ENCODE results near the gene CLMP.
"Not testable (repeated sequence)": the region's sequence is repeated elsewhere in the genome, so short reads cannot be mapped to it uniquely, and the experiment has no call there.

DNA sequence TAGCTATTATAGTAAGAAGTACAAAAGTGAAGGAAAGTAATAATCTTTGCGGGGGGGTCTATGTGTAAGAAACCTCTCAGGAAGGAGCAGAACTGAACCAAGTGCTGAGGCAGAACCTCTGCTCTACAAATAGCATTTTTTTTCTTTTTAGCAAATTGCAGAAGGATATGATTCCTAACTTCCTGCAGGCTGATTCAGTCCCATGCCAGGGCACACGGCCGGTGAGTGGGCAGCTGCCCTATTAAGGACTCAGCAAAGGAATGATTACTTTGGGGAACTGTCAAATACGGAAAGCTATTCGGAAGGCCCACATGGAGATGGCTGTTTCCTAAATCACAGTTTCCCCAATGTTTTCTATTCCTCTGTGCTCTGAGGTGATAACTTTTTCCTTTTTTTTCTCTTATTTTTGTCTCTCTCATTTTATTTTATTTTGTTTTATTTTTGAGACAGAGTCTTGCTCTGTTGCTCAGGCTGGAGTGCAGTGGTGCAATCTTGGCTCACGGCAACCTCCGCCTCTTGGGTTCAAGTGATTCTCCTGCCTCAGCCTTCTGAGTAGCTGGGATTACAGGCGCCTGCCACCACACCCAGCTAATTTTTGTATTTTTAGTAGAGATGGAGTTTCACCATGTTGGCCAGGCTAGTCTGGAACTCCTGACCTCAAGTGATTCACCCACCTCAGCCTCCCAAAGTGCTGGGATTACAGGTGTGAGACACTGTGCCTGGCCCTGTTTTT is 62.8 kb downstream of the CLMP start:
- TF ChIP-seq, protein P1, sequence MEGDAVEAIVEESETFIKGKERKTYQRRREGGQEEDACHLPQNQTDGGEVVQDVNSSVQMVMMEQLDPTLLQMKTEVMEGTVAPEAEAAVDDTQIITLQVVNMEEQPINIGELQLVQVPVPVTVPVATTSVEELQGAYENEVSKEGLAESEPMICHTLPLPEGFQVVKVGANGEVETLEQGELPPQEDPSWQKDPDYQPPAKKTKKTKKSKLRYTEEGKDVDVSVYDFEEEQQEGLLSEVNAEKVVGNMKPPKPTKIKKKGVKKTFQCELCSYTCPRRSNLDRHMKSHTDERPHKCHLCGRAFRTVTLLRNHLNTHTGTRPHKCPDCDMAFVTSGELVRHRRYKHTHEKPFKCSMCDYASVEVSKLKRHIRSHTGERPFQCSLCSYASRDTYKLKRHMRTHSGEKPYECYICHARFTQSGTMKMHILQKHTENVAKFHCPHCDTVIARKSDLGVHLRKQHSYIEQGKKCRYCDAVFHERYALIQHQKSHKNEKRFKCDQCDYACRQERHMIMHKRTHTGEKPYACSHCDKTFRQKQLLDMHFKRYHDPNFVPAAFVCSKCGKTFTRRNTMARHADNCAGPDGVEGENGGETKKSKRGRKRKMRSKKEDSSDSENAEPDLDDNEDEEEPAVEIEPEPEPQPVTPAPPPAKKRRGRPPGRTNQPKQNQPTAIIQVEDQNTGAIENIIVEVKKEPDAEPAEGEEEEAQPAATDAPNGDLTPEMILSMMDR (IDR thresholded peaks at IDR 0.05) = not testable (repeated sequence)
- TF ChIP-seq POLR2A (IDR thresholded peaks at IDR 0.05) = not testable (repeated sequence)

Measured in testis (tissue), 2 donors.